HepG2 (cell line): ENCODE results near the gene CRYZ. TPM values are rescaled to one million over a fixed set of nuclear protein-coding genes. Genes with fewer than 3 reads are reported as not detected.

Experiments
- ASH2L ChIP-seq: fragments of 300-600, 200-600 bp; sonication (generic); IDR thresholded peaks from 2 replicates; pipeline ENCODE4 v1.7.0; 2017; ENCODE audit warnings: low read depth, mild to moderate bottlenecking, moderate library complexity, mixed read lengths, low read length; ENCODE audit not compliant: insufficient read length
- DPF2 ChIP-seq: sonication (generic); formaldehyde crosslinking; IDR thresholded peaks from 2 replicates; pipeline ENCODE4 v1.4.0; 2020; ENCODE audit warnings: mild to moderate bottlenecking, low read depth, missing genetic modification reagents, borderline replicate concordance
- MIXL1 ChIP-seq: IDR thresholded peaks from 2 replicates; pipeline ENCODE4 v1.6.1; 2016
- NRL ChIP-seq: sonication (generic); formaldehyde crosslinking; IDR thresholded peaks from 2 replicates; pipeline ENCODE4 v1.5.0; 2020; ENCODE audit warnings: missing genetic modification reagents, mild to moderate bottlenecking, moderate library complexity, borderline replicate concordance
- ZBED4 ChIP-seq: sonication (generic); formaldehyde crosslinking; IDR thresholded peaks from 2 replicates; pipeline ENCODE4 v1.4.0; 2020; ENCODE audit warnings: missing genetic modification reagents, borderline replicate concordance
- ZBTB4 ChIP-seq: sonication (generic); formaldehyde crosslinking; IDR thresholded peaks from 2 replicates; pipeline ENCODE4 v1.4.0; 2020; ENCODE audit warnings: missing genetic modification reagents, mild to moderate bottlenecking, borderline replicate concordance
- ZNF224 ChIP-seq: sonication (generic); formaldehyde crosslinking; IDR thresholded peaks from 2 replicates; pipeline ENCODE4 v1.5.0; 2020; ENCODE audit warnings: mild to moderate bottlenecking, missing genetic modification reagents
- ZNF318 ChIP-seq: sonication (generic); formaldehyde crosslinking; IDR thresholded peaks from 2 replicates; pipeline ENCODE4 v1.4.0; 2020; ENCODE audit warnings: mild to moderate bottlenecking, missing genetic modification reagents
- ZNF547 ChIP-seq: sonication (generic); formaldehyde crosslinking; IDR thresholded peaks from 2 replicates; pipeline ENCODE4 v1.5.1; 2020; ENCODE audit warnings: mild to moderate bottlenecking, missing genetic modification reagents
- ZNF674 ChIP-seq: sonication (generic); formaldehyde crosslinking; IDR thresholded peaks from 2 replicates; pipeline ENCODE4 v1.5.0; 2020; ENCODE audit warnings: low read depth, mild to moderate bottlenecking, missing genetic modification reagents
- ZXDC ChIP-seq: sonication (generic); formaldehyde crosslinking; IDR thresholded peaks from 2 replicates; pipeline ENCODE4 v1.5.0; 2020; ENCODE audit warnings: mild to moderate bottlenecking, missing genetic modification reagents
- polyA plus RNA-seq, 8 experiments: library from polyadenylated mRNA; depleted of rRNA in 3 of 8; stranded (reverse) in 7 of 8; unstranded in 1 of 8; fragments of >200 nt; fragmentation: Illumina TruSeq in 4 of 8; extraction: Trizol in 4 of 8; gene quantifications; 2 replicates each; pipeline versions ENCODE4 v1.2.1 to v1.2.3, GENCODE V29; 2011 to 2016; ENCODE audit warnings: low read depth in 4 of 8, missing spikeins in 1 of 8, mixed read lengths in 1 of 8; ENCODE audit not compliant: insufficient read depth in 1 of 8
- total RNA-seq, 5 experiments: library from RNA; depleted of rRNA; stranded (reverse); fragments of >200 nt; fragmentation: Illumina TruSeq; extraction: Trizol; gene quantifications; 2 replicates each; pipeline ENCODE4 v1.2.3, GENCODE V29; 2016; ENCODE audit warnings: low read depth in 1 of 5

Gene CRYZ
- total and polyA plus RNA-seq, 2 of the 13 experiments (the other 11 are each of a cell fraction or from before 2014, with no cell fraction given) = 115 to 211 TPM

- TF ChIP-seq ZBTB4 (CRISPR knock-in tag) = no peak
- no peak for TF ChIP-seq ZNF318 (CRISPR knock-in tag)
- no peak for TF ChIP-seq NRL (CRISPR knock-in tag)
- no peak for TF ChIP-seq ASH2L
- TF ChIP-seq ZXDC (CRISPR knock-in tag) = no peak
- TF ChIP-seq ZBED4 (CRISPR knock-in tag) = no peak
- TF ChIP-seq ZNF674 (CRISPR knock-in tag) = no peak
- no peak for TF ChIP-seq ZNF224
- TF ChIP-seq DPF2 (CRISPR knock-in tag) = no peak
- TF ChIP-seq MIXL1 (CRISPR knock-in tag) = no peak
- no peak for TF ChIP-seq ZNF547 (CRISPR knock-in tag)
These were observed 31.0 kb upstream of the CRYZ start (continued) for GRCh38 chr1:74763807-74764206.
